Panc1 (cell line): ENCODE measurements around the gene AGXT2. TPM values are rescaled to one million over a fixed set of nuclear protein-coding genes. Genes with fewer than 3 reads are reported as not detected.

Experiments
- ATAC-seq: fragments of 200-7000 bp; cut with Tn5 transposase; 2 replicates; pipeline ENCODE4 v1.9.1; 2020; ENCODE audit warnings: mild to moderate bottlenecking, moderate library complexity
- BruUV-seq: library from RNA; stranded (reverse); fragments of 400-500 nt; replicated peaks from 2 replicates; lab custom pipeline; 2021; lab: Mats Ljungman, UMichigan
- CTCF ChIA-PET: fragments of 300-600 bp; sonication (Branson Sonifier 250); formaldehyde crosslinking; loops from one replicate; lab custom pipeline; 2022; ENCODE audit warnings: antibody characterized with exemption; lab: Charles Lee
- POLR2A ChIA-PET: fragments of 300-600 bp; sonication (Branson Sonifier 250); formaldehyde crosslinking; loops from one replicate; lab custom pipeline; 2022; ENCODE audit warnings: antibody characterized with exemption; lab: Charles Lee
- DNase-seq: peaks from one replicate; pipeline ENCODE4 v3.0.0-alpha.2; 2010; ENCODE audit warnings: low read depth, low spot score
- H3K27ac ChIP-seq: 2 replicates; pipeline ENCODE4 v1.5.1; 2011; ENCODE audit warnings: mild to moderate bottlenecking, low read length, inconsistent platforms
- H3K27me3 ChIP-seq: fragments of 200-500 bp; sonication (Bioruptor generic); 2 replicates; pipeline ENCODE4 v1.6.0; 2014; ENCODE audit warnings: low read length, inconsistent platforms; ENCODE audit not compliant: control insufficient read depth, insufficient read depth
- H3K36me3 ChIP-seq: fragments of 200-500 bp; sonication (Bioruptor generic); 2 replicates; pipeline ENCODE4 v1.5.1; 2014; ENCODE audit warnings: inconsistent platforms, mild to moderate bottlenecking, low read length, moderate library complexity; ENCODE audit not compliant: control insufficient read depth, insufficient read depth
- H3K4me1 ChIP-seq: 2 replicates; pipeline ENCODE4 v1.5.1; 2011; ENCODE audit warnings: inconsistent platforms, mild to moderate bottlenecking, low read length, moderate library complexity; ENCODE audit not compliant: control insufficient read depth, insufficient read depth
- H3K4me3 ChIP-seq, 2 experiments: 2 replicates each; pipeline ENCODE4 v1.5.1; 2011 to 2012; ENCODE audit warnings: low read depth in 2 of 2, low read length in 2 of 2, mild to moderate bottlenecking in 2 of 2, inconsistent platforms in 1 of 2, moderate library complexity in 1 of 2
- H3K9me3 ChIP-seq: fragments of 200-500 bp; sonication (Bioruptor generic); 2 replicates; pipeline ENCODE4 v1.5.1; 2014; ENCODE audit warnings: low read depth, mild to moderate bottlenecking, inconsistent platforms, low read length, moderate library complexity; ENCODE audit not compliant: control insufficient read depth, insufficient read depth
- CTCF ChIP-seq: fragments of 450-650 bp; IDR thresholded peaks from 2 replicates; pipeline ENCODE4 v1.5.1; 2017; ENCODE audit warnings: mild to moderate bottlenecking
- POLR2AphosphoS5 ChIP-seq: IDR thresholded peaks from 2 replicates; pipeline ENCODE4 v1.6.1; 2012; ENCODE audit warnings: mild to moderate bottlenecking, low read depth, low read length, moderate library complexity
- SIN3A ChIP-seq: IDR thresholded peaks from 2 replicates; pipeline ENCODE4 v1.6.1; 2012; ENCODE audit warnings: low read depth, mild to moderate bottlenecking, low read length, moderate library complexity, borderline replicate concordance; ENCODE audit not compliant: insufficient read depth
- TCF7L2 ChIP-seq: IDR thresholded peaks from 2 replicates; pipeline ENCODE4 v1.6.1; 2011; ENCODE audit warnings: mild to moderate bottlenecking, low read depth, low read length, inconsistent platforms
- in situ Hi-C: cut with HindIII; loops from 2 replicates; pipeline ENCODE4 v1.10.0; 2016; ENCODE audit warnings: low sequenced_read_pairs, low pct_unique_long_range_greater_than_20kb
- intact Hi-C: fragments of 100-400 bp; cut with micrococcal nuclease; formaldehyde crosslinking; loops from one replicate; pipeline ENCODE4 v1.10.0; 2022; ENCODE audit not compliant: unreplicated experiment
- total RNA-seq: library from RNA; stranded (reverse); gene quantifications from one replicate; pipeline ENCODE4 v1.2.1, GENCODE V29; 2021; ENCODE audit not compliant: unreplicated experiment
- TF ChIP-seq, protein P1 (sequence below), 2 experiments: IDR thresholded peaks; 2 replicates each; pipeline ENCODE4 v1.6.1; 2011 to 2012; ENCODE audit warnings: low read depth in 2 of 2, control low read depth in 1 of 2, low read length in 1 of 2, mild to moderate bottlenecking in 1 of 2, moderate library complexity in 1 of 2; ENCODE audit not compliant: insufficient read depth in 1 of 2

Gene AGXT2
- total RNA-seq, 1 experiment from 2014 or later: not detected

- no peak overlapping the region for H3K27ac ChIP-seq
- H3K9me3 ChIP-seq: peaks cover 6% of the 10 kb centered on the region; the same call in 1 of the 2 replicates
- intact Hi-C loops (no loop called here), in situ Hi-C loops (no loop called here)
- ChIA-PET POLR2A (no interaction called here), CTCF (interaction anchor here (0.7 kb wide), 1 partner anchor 30 kb away, joined by 3 read pairs; no protein-coding TSS in a partner anchor)
- no peaks in the 10 kb centered on the region for H3K27me3 ChIP-seq
- no TSS peak for BruUV-seq
- ATAC-seq (no peak), DNase-seq (no peak)
- H3K4me1 ChIP-seq: no peaks in the 10 kb centered on the region
- H3K36me3 ChIP-seq: no peaks in the 10 kb centered on the region
- TF ChIP-seq TCF7L2: no peak
- TF ChIP-seq, protein P1, sequence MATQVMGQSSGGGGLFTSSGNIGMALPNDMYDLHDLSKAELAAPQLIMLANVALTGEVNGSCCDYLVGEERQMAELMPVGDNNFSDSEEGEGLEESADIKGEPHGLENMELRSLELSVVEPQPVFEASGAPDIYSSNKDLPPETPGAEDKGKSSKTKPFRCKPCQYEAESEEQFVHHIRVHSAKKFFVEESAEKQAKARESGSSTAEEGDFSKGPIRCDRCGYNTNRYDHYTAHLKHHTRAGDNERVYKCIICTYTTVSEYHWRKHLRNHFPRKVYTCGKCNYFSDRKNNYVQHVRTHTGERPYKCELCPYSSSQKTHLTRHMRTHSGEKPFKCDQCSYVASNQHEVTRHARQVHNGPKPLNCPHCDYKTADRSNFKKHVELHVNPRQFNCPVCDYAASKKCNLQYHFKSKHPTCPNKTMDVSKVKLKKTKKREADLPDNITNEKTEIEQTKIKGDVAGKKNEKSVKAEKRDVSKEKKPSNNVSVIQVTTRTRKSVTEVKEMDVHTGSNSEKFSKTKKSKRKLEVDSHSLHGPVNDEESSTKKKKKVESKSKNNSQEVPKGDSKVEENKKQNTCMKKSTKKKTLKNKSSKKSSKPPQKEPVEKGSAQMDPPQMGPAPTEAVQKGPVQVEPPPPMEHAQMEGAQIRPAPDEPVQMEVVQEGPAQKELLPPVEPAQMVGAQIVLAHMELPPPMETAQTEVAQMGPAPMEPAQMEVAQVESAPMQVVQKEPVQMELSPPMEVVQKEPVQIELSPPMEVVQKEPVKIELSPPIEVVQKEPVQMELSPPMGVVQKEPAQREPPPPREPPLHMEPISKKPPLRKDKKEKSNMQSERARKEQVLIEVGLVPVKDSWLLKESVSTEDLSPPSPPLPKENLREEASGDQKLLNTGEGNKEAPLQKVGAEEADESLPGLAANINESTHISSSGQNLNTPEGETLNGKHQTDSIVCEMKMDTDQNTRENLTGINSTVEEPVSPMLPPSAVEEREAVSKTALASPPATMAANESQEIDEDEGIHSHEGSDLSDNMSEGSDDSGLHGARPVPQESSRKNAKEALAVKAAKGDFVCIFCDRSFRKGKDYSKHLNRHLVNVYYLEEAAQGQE (IDR thresholded peaks at IDR 0.05; ENCODE audit: insufficient read depth in 1 of 2, low read depth in 2 of 2, low read length in 1 of 2): no peak
- no peak for TF ChIP-seq CTCF
- TF ChIP-seq SIN3A: no peak
- no peak for TF ChIP-seq POLR2AphosphoS5
- H3K4me3 ChIP-seq: no peak overlapping the region
Measured at GRCh38 chr5:34986965-34987364, 60.8 kb downstream of the AGXT2 start.

- ChIA-PET CTCF (no interaction called here), POLR2A (no interaction called here)
- H3K9me3 ChIP-seq: peaks cover 6% of the 10 kb centered on the region; the same call in 1 of the 2 replicates
- no peak overlapping the region for H3K4me3 ChIP-seq
- in situ Hi-C loops (no loop called here), intact Hi-C loops (no loop called here)
- TF ChIP-seq SIN3A (no peak), TCF7L2 (no peak), POLR2AphosphoS5 (no peak), CTCF (no peak)
- TF ChIP-seq, protein P1 (IDR thresholded peaks at IDR 0.05; ENCODE audit: insufficient read depth in 1 of 2, low read depth in 2 of 2, low read length in 1 of 2): no peak
- no TSS peak for BruUV-seq
- H3K27me3 ChIP-seq: no peaks in the 10 kb centered on the region
- DNase-seq (no peak), ATAC-seq (no peak)
- H3K4me1 ChIP-seq: no peaks in the 10 kb centered on the region
- H3K27ac ChIP-seq: no peak overlapping the region
- no peaks in the 10 kb centered on the region for H3K36me3 ChIP-seq
Measured at GRCh38 chr5:34982823-34983222, 64.9 kb downstream of the AGXT2 start.
